GM20000 (cell line): ENCODE measurements around the gene KIF26B.

Experiments
- DNase-seq: peaks from one replicate; pipeline ENCODE4 v3.0.0; 2012; ENCODE audit warnings: low spot score
- CTCF ChIP-seq: IDR thresholded peaks from 2 replicates; pipeline ENCODE4 v1.5.1; 2012; ENCODE audit warnings: mild to moderate bottlenecking, control low read depth; ENCODE audit errors: extremely low read depth, missing control alignments

The KIF26B gene

GRCh38 chr1:245111073-245111472, 43.7 kb upstream of the KIF26B start:
- no peak for TF ChIP-seq CTCF
- DNase-seq = no peak

GRCh38 chr1:245113649-245114048, 41.1 kb upstream of the KIF26B start:
- no peak for TF ChIP-seq CTCF

GRCh38 chr1:245116131-245116530, 38.7 kb upstream of the KIF26B start:
- TF ChIP-seq CTCF = no peak
- DNase-seq = no peak

More at GRCh38 chr1:245113649-245114048, 41.1 kb upstream of the KIF26B start:
- no peak for DNase-seq

GRCh38 chr1:245116751-245117150, 38.0 kb upstream of the KIF26B start:
- TF ChIP-seq CTCF = no peak
- DNase-seq = no peak

- no peak for DNase-seq
- no peak for TF ChIP-seq CTCF
Observed at GRCh38 chr1:245118066-245118465, 36.7 kb upstream of the KIF26B start.

- TF ChIP-seq CTCF = no peak
- DNase-seq = no peak
Observed at GRCh38 chr1:245118806-245119205, 36.0 kb upstream of the KIF26B start.

- DNase-seq = no peak
- no peak for TF ChIP-seq CTCF
Observed at GRCh38 chr1:245121523-245121922, 33.3 kb upstream of the KIF26B start.
